A375 (cell line): Measurements from ENCODE around the gene NLRP7. TPM values are rescaled to one million over a fixed set of nuclear protein-coding genes. Genes with fewer than 3 reads are reported as not detected.

Source experiments
- small RNA-seq: library from RNA; depleted of rRNA; stranded (forward); fragments of <200 nt; gene quantifications from one replicate; pipeline ENCODE3, GENCODE V24; 2014
- total RNA-seq: library from RNA; depleted of rRNA; stranded (reverse); fragments of >200 nt; shearing (Covaris generic); gene quantifications from 2 replicates; pipeline ENCODE4 v1.2.3, GENCODE V29; 2014; rRNA removed

Gene NLRP7
- not detected in 2 replicates for total RNA-seq

DNA sequence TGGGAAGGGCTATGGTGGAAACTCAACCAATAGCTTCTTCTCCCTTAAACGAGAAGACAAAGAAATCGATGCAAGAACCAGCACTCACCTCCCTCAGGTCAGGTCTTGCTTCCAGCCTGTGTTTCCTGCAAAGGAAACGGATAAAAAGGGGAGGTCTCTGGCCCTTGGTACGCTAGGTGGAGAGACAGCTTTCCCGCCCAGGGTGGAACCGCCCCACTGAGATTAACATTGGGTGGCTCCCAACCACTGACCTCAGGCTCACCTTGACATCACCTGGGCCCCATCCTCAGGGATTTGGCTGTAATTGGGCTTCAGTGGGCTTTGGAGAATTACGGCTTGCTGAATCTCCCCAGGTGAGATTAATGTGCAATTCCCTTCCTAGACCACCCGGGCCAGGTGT, at the start of gene NLRP7:
Gene NLRP7 (minus strand): TSS at position 150 of the 400 bp plus-strand sequence.

DNA sequence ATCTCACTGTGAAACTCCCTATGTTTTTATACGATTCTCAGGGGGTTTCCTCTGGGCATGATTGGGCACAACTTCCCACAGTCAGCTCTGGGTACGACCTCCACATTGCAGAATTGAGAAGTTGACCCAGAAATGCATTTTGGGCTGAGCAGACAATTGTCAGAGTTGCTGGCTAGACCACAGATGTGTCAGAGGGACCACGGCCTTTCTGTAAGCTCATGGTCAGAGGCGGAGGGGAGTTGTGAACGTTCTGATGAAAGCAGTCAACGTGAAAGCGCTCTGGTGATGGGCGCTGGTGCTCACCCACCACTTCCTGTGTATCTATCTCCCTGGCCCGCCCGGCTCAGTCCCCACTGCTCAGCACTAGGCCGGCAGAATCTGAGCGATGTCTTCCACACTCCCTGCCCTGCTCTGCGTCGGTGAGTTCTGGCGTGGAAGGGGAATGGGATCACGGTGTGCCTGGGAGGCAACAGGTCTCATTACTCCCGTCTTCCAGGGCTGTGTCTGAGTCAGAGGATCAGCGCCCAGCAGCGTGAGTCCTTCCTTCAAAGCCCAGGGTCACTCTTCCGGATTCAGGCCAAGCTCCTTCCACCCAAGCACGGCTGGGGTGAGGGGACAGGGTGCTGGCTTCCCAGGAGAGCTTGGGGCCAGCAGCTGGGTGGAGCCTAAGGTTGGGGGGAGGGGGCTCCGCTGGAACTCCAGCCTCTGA, 41.4 kb downstream of the NLRP7 start, which contains the start of gene NCR1:
Gene NCR1 (plus strand): TSS at position 346 of the 709 bp plus-strand sequence. CDS start 40 bp downstream, at position 386.

DNA sequence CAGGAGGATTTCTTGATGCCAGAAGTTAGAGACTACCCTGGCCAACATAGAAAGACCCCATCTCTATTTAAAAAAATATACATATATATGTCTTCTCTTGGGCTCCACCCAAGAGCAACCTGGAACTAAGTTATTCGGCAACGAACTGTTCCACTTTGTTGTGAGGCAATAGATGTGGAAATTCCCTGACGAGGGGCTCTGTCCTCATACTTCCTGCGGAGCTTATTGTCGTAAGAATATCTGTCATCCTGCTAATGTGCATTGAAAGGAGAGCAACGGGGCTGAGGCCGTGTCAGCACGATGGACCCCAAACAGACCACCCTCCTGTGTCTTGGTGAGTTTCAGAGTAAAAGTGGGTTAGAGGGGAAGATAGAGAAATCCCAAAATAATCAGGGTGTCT, 73.3 kb downstream of the NLRP7 start, which contains the start of gene FCAR:
Gene FCAR (plus strand): TSS at position 246 of the 400 bp plus-strand sequence. CDS start 55 bp downstream, at position 301.

Small RNAs within 50 kb of the gene (small RNA-seq; reads per million reads assigned to genes)
- gene AC011476.8, result not detected

Other genes starting within 250 kb of the NLRP7 start
- not detected in 2 replicates for gene KIR3DL3, start 223.1 kb downstream of the NLRP7 start, total RNA-seq
- gene KIR2DL3, start 209.0 kb downstream of the NLRP7 start, total RNA-seq, result not detected in 2 replicates
- not detected in 2 replicates for gene KIR2DL1, start 177.7 kb downstream of the NLRP7 start, total RNA-seq
- gene KIR2DL4, start 143.9 kb downstream of the NLRP7 start, total RNA-seq, result not detected in 2 replicates
- not detected in 2 replicates for gene KIR3DL1, start 131.1 kb downstream of the NLRP7 start, total RNA-seq
- not detected in 2 replicates for gene KIR2DS4, start 114.9 kb downstream of the NLRP7 start, total RNA-seq
- gene KIR3DL2, start 97.1 kb downstream of the NLRP7 start, total RNA-seq, result not detected in 2 replicates
- not detected in 2 replicates for gene FCAR, start 73.3 kb downstream of the NLRP7 start, total RNA-seq
- 0.72 and 0.91 TPM in 2 replicates for gene NCR1, start 41.4 kb downstream of the NLRP7 start, total RNA-seq
- gene NLRP2, start 18.8 kb upstream of the NLRP7 start, total RNA-seq, result 1.2 and 4.1 TPM in 2 replicates
- gene GP6, start 90.7 kb upstream of the NLRP7 start, total RNA-seq, result not detected in 2 replicates
- gene RDH13, start 115.6 kb upstream of the NLRP7 start, total RNA-seq, result 16.1 and 18.9 TPM in 2 replicates
- gene EPS8L1, start 128.3 kb upstream of the NLRP7 start, total RNA-seq, result 3.0 and 4.6 TPM in 2 replicates
- 92.2 and 96.9 TPM in 2 replicates for gene PPP1R12C, start 170.1 kb upstream of the NLRP7 start, total RNA-seq
- gene TNNT1, start 201.7 kb upstream of the NLRP7 start, total RNA-seq, result 82.8 and 83.9 TPM in 2 replicates
- gene TNNI3, start 210.2 kb upstream of the NLRP7 start, total RNA-seq, result 1.2 TPM in 1 of 2 replicates, not detected in the other
- gene DNAAF3, start 219.1 kb upstream of the NLRP7 start, total RNA-seq, result 2.6 and 2.9 TPM in 2 replicates
- gene SYT5, start 232.8 kb upstream of the NLRP7 start, total RNA-seq, result 3.3 and 5.7 TPM in 2 replicates